Sigmoid colon (tissue), 7 donors: ENCODE results near the gene PROSER2. TPM values are rescaled to one million over a fixed set of nuclear protein-coding genes. Genes with fewer than 3 reads are reported as not detected.
A peak's percentile ranks its signal among the peaks of the same experiment; 100 is the strongest.

Experiments used
- DNase-seq: peaks from one replicate; pipeline ENCODE4 v3.0.0-alpha.2; 2019
- H3K27ac ChIP-seq, 4 donors: fragments of 200-600 bp; sonication (generic); one replicate each; pipeline ENCODE4 v1.5.1; 2016 to 2019; ENCODE audit warnings: mild to moderate bottlenecking in 1 of 4
- H3K27me3 ChIP-seq, 3 donors: fragments of 200-600 bp; sonication (generic); one replicate each; pipeline ENCODE4 v1.5.1; 2019; ENCODE audit warnings: mild to moderate bottlenecking in 1 of 3
- H3K36me3 ChIP-seq, 4 donors: fragments of 200-600 bp; sonication (generic); one replicate each; pipeline ENCODE4 v1.5.1; 2016 to 2019
- H3K4me1 ChIP-seq, 4 donors: fragments of 200-600 bp; sonication (generic); one replicate each; pipeline ENCODE4 v1.5.1; 2017 to 2019
- H3K4me3 ChIP-seq, 4 donors: fragments of 200-600 bp; sonication (generic); one replicate each; pipeline ENCODE4 v1.5.1; 2017 to 2019; ENCODE audit warnings: mild to moderate bottlenecking in 2 of 4, moderate library complexity in 1 of 4
- H3K9me3 ChIP-seq, 4 donors: fragments of 200-600 bp in 3 of 4; sonication (generic) in 3 of 4; one replicate each; pipeline versions ENCODE4 v1.5.1 to v1.6.1; 2013 to 2019
- EP300 ChIP-seq, 4 donors: sonication (generic); formaldehyde crosslinking; IDR thresholded peaks; one replicate each; pipeline ENCODE4 v1.6.1; 2017; ENCODE audit warnings: antibody characterized with exemption in 4 of 4
- POLR2A ChIP-seq, 2 donors: fragments of 450-650 bp; IDR thresholded peaks; one replicate each; pipeline ENCODE4 v1.6.1; 2016; ENCODE audit warnings: antibody characterized with exemption in 2 of 2, mild to moderate bottlenecking in 2 of 2, moderate library complexity in 2 of 2
- POLR2AphosphoS5 ChIP-seq, 4 donors: sonication (generic); formaldehyde crosslinking; IDR thresholded peaks; one replicate each; pipeline ENCODE4 v1.6.1; 2017; ENCODE audit warnings: antibody characterized with exemption in 4 of 4
- WGBS, 2 donors: extraction: QIAGEN DNeasy Blood & Tissue Kit; methylation state at CpG; one replicate each; pipeline ENCODE4 v1.1.7; 2013; 5-methylcytosine and 5-hydroxymethylcytosine counted together
- intact Hi-C: fragments of 100-400 bp; cut with DNase I; formaldehyde crosslinking; loops from one replicate; pipeline ENCODE4 v1.15.1; 2023
- polyA plus RNA-seq, 3 donors: library from polyadenylated mRNA; stranded (reverse); fragments of 200-250 nt; gene quantifications; one replicate each; pipeline ENCODE4 v1.2.3, GENCODE V29; 2013
- total RNA-seq, 4 donors: library from RNA; depleted of rRNA; stranded (reverse); fragments of >200 nt; gene quantifications; one replicate each; pipeline ENCODE4 v1.1.0, GENCODE V29; 2016
- TF ChIP-seq, protein P1 (sequence below), 4 experiments: fragments of 450-650 bp in 3 of 4; fragments of 200-600 bp in 1 of 4; IDR thresholded peaks; one replicate each; pipeline ENCODE4 v1.5.1; 2016 to 2019; ENCODE audit warnings: antibody characterized with exemption in 4 of 4, mild to moderate bottlenecking in 3 of 4, moderate library complexity in 2 of 4
- donor health status: healthy with polysubstance abuse.
- donor health status: Bipolar disorder and iron deficiency.
- donor health status: healthy.

The PROSER2 gene
- total and polyA plus RNA-seq, 7 donors = 0.60 to 2.8 (median 1.8) TPM

DNA sequence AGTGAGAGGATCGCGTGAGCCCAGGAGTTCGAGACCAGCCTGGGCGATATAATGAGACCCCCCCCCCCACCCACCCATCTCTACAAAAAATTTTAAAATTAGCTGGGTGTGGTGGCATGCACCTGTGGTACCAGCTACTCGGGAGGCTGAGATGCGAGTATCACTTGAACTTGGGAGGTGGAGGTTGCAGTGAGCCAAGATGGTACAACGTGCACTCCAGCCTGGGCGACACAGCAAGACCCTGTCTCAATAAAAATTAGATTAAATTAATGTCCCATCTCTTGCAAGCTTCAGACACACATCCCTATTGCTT is 391 bp upstream of the PROSER2 start:
- Histone ChIP-seq H3K27me3 (peaks cover 6 to 74% (median 28%) of the 10 kb centered on the region in 3 donors), H3K36me3 (no peaks in the 10 kb centered on the region), H3K27ac (no peak overlapping the region), H3K9me3 (no peaks in the 10 kb centered on the region), H3K4me1 (peaks cover 0 to 14% (median 11%) of the 10 kb centered on the region in 4 donors), H3K4me3 (peak overlapping the region in 3 of 4 donors; percentile 51 to 59 (median 57))
- intact Hi-C loops = no loop called here
- 34 to 63% methylated on average over 7 to 8 of the region's 8 CpGs for WGBS, 2 donors
- no peak for DNase-seq
- no peak for TF ChIP-seq EP300 (IDR thresholded peaks at IDR 0.05)

DNA sequence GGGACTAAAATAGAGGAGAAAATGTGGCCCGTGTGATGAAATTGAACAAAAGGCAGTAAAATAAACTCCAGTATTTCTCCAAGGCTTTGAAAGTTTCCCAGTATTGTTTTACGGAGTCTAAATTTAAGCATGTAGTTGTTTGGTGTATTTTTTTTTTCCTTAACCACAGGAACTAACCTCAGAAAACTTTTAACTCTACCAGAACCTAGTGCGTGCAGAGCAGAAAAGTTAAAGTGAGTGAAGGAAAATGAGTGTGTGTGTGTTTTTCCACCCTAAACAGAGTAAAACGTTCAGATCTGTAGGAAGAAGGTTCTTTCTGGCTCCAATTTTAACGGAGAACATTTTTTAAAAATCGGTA is 812 bp downstream of the PROSER2 start:
- no peak for DNase-seq
- intact Hi-C loops = no loop called here
- peaks cover 0 to 14% (median 11%) of the 10 kb centered on the region in 4 donors for H3K4me1 ChIP-seq
- no peaks in the 10 kb centered on the region for H3K36me3 ChIP-seq
- H3K27ac ChIP-seq = peak overlapping the region in 2 of 4 donors; percentile 38 to 60
- peaks cover 6 to 74% (median 28%) of the 10 kb centered on the region in 3 donors for H3K27me3 ChIP-seq
- 2 to 14% methylated on average over 6 of the region's 6 CpGs for WGBS, 2 donors
- TF ChIP-seq, protein P1, sequence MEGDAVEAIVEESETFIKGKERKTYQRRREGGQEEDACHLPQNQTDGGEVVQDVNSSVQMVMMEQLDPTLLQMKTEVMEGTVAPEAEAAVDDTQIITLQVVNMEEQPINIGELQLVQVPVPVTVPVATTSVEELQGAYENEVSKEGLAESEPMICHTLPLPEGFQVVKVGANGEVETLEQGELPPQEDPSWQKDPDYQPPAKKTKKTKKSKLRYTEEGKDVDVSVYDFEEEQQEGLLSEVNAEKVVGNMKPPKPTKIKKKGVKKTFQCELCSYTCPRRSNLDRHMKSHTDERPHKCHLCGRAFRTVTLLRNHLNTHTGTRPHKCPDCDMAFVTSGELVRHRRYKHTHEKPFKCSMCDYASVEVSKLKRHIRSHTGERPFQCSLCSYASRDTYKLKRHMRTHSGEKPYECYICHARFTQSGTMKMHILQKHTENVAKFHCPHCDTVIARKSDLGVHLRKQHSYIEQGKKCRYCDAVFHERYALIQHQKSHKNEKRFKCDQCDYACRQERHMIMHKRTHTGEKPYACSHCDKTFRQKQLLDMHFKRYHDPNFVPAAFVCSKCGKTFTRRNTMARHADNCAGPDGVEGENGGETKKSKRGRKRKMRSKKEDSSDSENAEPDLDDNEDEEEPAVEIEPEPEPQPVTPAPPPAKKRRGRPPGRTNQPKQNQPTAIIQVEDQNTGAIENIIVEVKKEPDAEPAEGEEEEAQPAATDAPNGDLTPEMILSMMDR (IDR thresholded peaks at IDR 0.05) = no peak
- TF ChIP-seq EP300 (IDR thresholded peaks at IDR 0.05) (no peak), POLR2A (IDR thresholded peaks at IDR 0.05) (no peak), POLR2AphosphoS5 (IDR thresholded peaks at IDR 0.05) (no peak)
- H3K9me3 ChIP-seq = no peaks in the 10 kb centered on the region
- peak overlapping the region; percentile 21 to 59 (median 54) for H3K4me3 ChIP-seq

DNA sequence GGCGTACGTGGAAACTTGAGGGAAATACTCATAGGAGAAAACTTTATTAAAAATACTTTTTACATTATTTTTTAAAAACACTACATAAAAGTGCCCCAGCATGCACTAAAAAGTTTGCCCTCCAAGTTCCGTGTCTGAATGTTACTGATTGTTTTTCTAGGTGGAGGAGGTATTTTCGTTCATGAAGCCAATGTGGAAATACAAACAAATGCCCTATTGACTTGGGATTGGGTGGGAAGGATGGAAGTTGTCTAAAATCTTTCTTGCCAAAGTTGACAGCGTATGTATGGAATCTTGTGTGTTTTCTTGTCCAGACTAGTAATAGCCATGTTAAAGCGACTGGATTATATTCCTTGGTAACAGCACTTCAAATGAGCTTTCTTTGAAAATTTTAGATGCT is 1.2 kb downstream of the PROSER2 start:
- Histone ChIP-seq H3K9me3 (no peaks in the 10 kb centered on the region), H3K27me3 (peaks cover 6 to 71% (median 28%) of the 10 kb centered on the region in 3 donors), H3K4me1 (peaks cover 0 to 14% (median 11%) of the 10 kb centered on the region in 4 donors), H3K36me3 (no peaks in the 10 kb centered on the region), H3K27ac (no peak overlapping the region), H3K4me3 (peak overlapping the region in 2 of 4 donors; percentile 57 to 59)
- no peak for DNase-seq
- no peak for TF ChIP-seq POLR2AphosphoS5 (IDR thresholded peaks at IDR 0.05)
- TF ChIP-seq, protein P1 (IDR thresholded peaks at IDR 0.05) = no peak
- no peak for TF ChIP-seq POLR2A (IDR thresholded peaks at IDR 0.05)
- TF ChIP-seq EP300 (IDR thresholded peaks at IDR 0.05) = no peak
- intact Hi-C loops = no loop called here
- 27 to 56% methylated on average over 6 of the region's 6 CpGs for WGBS, 2 donors

DNA sequence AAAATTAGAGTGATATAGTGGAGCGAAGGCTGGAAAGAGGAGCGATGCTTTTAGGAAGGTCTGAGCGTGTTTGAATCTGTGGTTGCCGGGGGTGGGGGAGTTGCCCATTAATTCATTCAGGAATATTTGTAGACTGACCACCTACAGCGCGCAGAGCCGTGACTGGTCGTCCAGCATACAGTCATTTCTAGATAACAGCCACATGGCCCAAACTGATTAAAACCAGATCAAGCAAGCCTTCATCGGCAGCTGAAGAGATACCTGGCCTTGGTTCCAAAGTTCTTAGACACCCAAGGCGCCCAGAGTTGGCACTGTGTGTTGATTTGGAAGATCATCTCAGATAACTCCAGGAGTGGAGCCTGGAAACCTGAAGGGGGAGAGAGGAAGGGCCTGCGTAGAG is 1.7 kb downstream of the PROSER2 start:
- no peaks in the 10 kb centered on the region for H3K9me3 ChIP-seq
- H3K4me1 ChIP-seq = peaks cover 0 to 14% (median 11%) of the 10 kb centered on the region in 4 donors
- no peaks in the 10 kb centered on the region for H3K36me3 ChIP-seq
- intact Hi-C loops = no loop called here
- no peak overlapping the region for H3K27ac ChIP-seq
- peaks cover 6 to 71% (median 28%) of the 10 kb centered on the region in 3 donors for H3K27me3 ChIP-seq
- no peak for DNase-seq
- no peak overlapping the region for H3K4me3 ChIP-seq
- TF ChIP-seq, protein P1 (IDR thresholded peaks at IDR 0.05) = no peak
- no peak for TF ChIP-seq POLR2A (IDR thresholded peaks at IDR 0.05)
- TF ChIP-seq EP300 (IDR thresholded peaks at IDR 0.05) = no peak
- TF ChIP-seq POLR2AphosphoS5 (IDR thresholded peaks at IDR 0.05) = no peak
- 85 to 92% methylated on average over 11 of the region's 11 CpGs for WGBS, 2 donors

DNA sequence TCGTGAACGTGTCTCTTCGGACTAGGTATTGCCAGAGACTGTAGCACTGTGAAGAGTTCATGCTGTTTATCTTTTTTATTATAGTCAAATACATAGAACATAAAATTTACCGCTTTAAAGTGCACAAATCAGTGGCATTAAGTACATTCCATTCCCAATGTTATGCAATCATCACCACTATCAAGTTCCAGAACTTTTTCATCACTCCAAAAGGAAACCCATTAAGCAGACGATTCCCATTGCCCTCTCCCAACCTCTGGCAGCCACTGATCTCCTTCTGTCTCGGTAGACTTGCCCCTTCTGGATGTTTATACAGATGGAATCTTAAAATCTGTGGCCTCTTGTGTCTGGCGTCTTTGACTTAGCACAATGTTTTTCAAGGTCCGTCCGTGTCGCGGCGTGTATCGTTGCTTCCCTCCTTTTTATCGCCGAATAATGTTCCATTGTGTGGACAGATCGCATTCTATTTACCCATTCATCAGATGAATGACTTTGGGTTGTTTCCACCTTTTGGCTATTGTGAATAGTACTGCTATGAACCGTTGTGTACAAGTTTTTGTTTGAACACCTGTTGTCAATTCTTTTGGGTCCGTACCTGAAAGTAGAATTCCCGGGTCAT is 2.7 kb downstream of the PROSER2 start:
- no peak for TF ChIP-seq POLR2AphosphoS5 (IDR thresholded peaks at IDR 0.05)
- DNase-seq = no peak
- H3K4me1 ChIP-seq = peaks cover 0 to 14% (median 11%) of the 10 kb centered on the region in 4 donors
- no peaks in the 10 kb centered on the region for H3K9me3 ChIP-seq
- no peak overlapping the region for H3K27ac ChIP-seq
- no peak overlapping the region for H3K4me3 ChIP-seq
- 67 to 83% methylated on average over 19 of the region's 19 CpGs for WGBS, 2 donors
- H3K36me3 ChIP-seq = no peaks in the 10 kb centered on the region
- intact Hi-C loops = no loop called here
- H3K27me3 ChIP-seq = peaks cover 6 to 65% (median 25%) of the 10 kb centered on the region in 3 donors

DNA sequence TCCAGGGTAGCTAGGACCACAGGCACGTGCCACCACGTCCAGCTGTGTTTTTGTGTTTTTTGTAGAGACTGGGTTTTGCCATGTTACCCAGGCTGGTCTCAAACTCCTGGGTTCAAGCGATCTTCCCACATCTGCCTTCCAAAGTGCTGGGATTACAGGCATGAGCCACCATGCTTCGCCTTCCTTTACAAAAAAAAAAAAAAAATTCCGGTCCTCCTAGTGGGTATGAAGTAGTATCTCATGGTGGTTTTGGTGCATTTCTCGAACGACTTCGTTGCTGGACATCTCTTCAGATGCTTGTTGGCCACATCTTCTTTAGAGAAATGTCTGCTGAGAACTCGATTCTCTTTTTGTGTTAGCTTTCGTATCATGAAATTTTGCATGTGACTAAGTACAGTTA is 3.9 kb downstream of the PROSER2 start:
- H3K36me3 ChIP-seq = no peaks in the 10 kb centered on the region
- H3K27ac ChIP-seq = no peak overlapping the region
- DNase-seq = no peak
- H3K4me3 ChIP-seq = no peak overlapping the region
- intact Hi-C loops = no loop called here
- H3K27me3 ChIP-seq = peaks cover 6 to 55% (median 25%) of the 10 kb centered on the region in 3 donors
- TF ChIP-seq POLR2AphosphoS5 (IDR thresholded peaks at IDR 0.05) (no peak), EP300 (IDR thresholded peaks at IDR 0.05) (no peak), POLR2A (IDR thresholded peaks at IDR 0.05) (no peak)
- TF ChIP-seq, protein P1 (IDR thresholded peaks at IDR 0.05) = no peak
- H3K9me3 ChIP-seq = no peaks in the 10 kb centered on the region
- 93 to 94% methylated on average over 10 of the region's 10 CpGs for WGBS, 2 donors
- H3K4me1 ChIP-seq = peaks cover 0 to 14% (median 11%) of the 10 kb centered on the region in 4 donors
